ENCODE measurements around the gene LRRC70.

- TF ChIP-seq POLR2A (IDR thresholded peaks at IDR 0.05): no peak
- TF ChIP-seq CTCF (IDR thresholded peaks at IDR 0.05): no peak
Measured at GRCh38 chr5:62603934-62604333, 25.3 kb downstream of the LRRC70 start.
